ENCODE data around the gene IWS1.

GRCh38 chr2:127552846-127553245 lies 26.6 kb upstream of the IWS1 start:
- TF ChIP-seq, protein P1, sequence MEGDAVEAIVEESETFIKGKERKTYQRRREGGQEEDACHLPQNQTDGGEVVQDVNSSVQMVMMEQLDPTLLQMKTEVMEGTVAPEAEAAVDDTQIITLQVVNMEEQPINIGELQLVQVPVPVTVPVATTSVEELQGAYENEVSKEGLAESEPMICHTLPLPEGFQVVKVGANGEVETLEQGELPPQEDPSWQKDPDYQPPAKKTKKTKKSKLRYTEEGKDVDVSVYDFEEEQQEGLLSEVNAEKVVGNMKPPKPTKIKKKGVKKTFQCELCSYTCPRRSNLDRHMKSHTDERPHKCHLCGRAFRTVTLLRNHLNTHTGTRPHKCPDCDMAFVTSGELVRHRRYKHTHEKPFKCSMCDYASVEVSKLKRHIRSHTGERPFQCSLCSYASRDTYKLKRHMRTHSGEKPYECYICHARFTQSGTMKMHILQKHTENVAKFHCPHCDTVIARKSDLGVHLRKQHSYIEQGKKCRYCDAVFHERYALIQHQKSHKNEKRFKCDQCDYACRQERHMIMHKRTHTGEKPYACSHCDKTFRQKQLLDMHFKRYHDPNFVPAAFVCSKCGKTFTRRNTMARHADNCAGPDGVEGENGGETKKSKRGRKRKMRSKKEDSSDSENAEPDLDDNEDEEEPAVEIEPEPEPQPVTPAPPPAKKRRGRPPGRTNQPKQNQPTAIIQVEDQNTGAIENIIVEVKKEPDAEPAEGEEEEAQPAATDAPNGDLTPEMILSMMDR (IDR thresholded peaks at IDR 0.05), result no peak
- no peak for TF ChIP-seq KDM5A (IDR thresholded peaks at IDR 0.05)
- no peak for TF ChIP-seq MAX (IDR thresholded peaks at IDR 0.05)
- TF ChIP-seq CBX2 (IDR thresholded peaks at IDR 0.05; ENCODE audit: borderline replicate concordance, low read depth), result no peak
- no peak for TF ChIP-seq HDAC2 (IDR thresholded peaks at IDR 0.05)
- TF ChIP-seq HEYL (CRISPR knock-in tag; IDR thresholded peaks at IDR 0.05), result no peak
- no peak for TF ChIP-seq POLR2A (IDR thresholded peaks at IDR 0.05; ENCODE audit: low read length)
- TF ChIP-seq EP300 (IDR thresholded peaks at IDR 0.05), result no peak
- no peak for TF ChIP-seq CHD2 (IDR thresholded peaks at IDR 0.05; ENCODE audit: low read length, partially characterized antibody)
- TF ChIP-seq CBX8 (IDR thresholded peaks at IDR 0.05), result no peak

Data from A549 (cell line).